B cell (primary cell): ENCODE data around the gene CLDN11. TPM values are rescaled to one million over a fixed set of nuclear protein-coding genes. Genes with fewer than 3 reads are reported as not detected.

Source experiments
- ATAC-seq: fragments of 200-7000 bp; cut with Tn5 transposase; one replicate; pipeline ENCODE4 v1.10.0; 2021; ENCODE audit warnings: low read depth, mild to moderate bottlenecking, moderate number of reproducible peaks, moderate library complexity
- CTCF ChIA-PET: fragments of 350-600 bp; sonication (Branson Sonifier 250); formaldehyde crosslinking; loops from one replicate; lab custom pipeline; 2021; ENCODE audit warnings: antibody characterized with exemption, inconsistent platforms; lab: Charles Lee
- POLR2A ChIA-PET: fragments of 350-600 bp; sonication (Branson Sonifier 250); formaldehyde crosslinking; loops from one replicate; lab custom pipeline; 2021; ENCODE audit warnings: antibody characterized with exemption; lab: Charles Lee
- DNase-seq: peaks from one replicate; pipeline ENCODE4 v3.0.0; 2013
- H2AFZ ChIP-seq: 2 replicates; pipeline ENCODE4 v1.6.1; 2012; ENCODE audit warnings: mild to moderate bottlenecking, low read depth, low read length; ENCODE audit not compliant: insufficient read depth, poor library complexity, severe bottlenecking
- H3K27ac ChIP-seq, 2 donors: 1 replicate in 1 of 2; 2 replicates in 1 of 2; pipeline ENCODE4 v1.5.1; 2012 to 2013; ENCODE audit warnings: low read length in 2 of 2, mild to moderate bottlenecking in 2 of 2, moderate library complexity in 1 of 2
- H3K27me3 ChIP-seq, 4 experiments: fragments of 200-600 bp in 1 of 4; sonication (generic) in 1 of 4; replicated peaks in 1 of 4; 1 replicate in 2 of 4; 2 replicates in 2 of 4; pipeline versions ENCODE4 v1.6.1 to v1.7.0; 2013 to 2016; ENCODE audit warnings: low read length in 3 of 4, mild to moderate bottlenecking in 2 of 4, mixed read lengths in 1 of 4, moderate library complexity in 1 of 4; ENCODE audit not compliant: insufficient read depth in 4 of 4, control insufficient read depth in 3 of 4; ENCODE audit errors: control extremely low read depth in 1 of 4
- H3K36me3 ChIP-seq, 2 experiments: replicated peaks in 1 of 2; 1 replicate in 1 of 2; 2 replicates in 1 of 2; pipeline versions ENCODE4 v1.6.1 to v1.7.1; 2013; ENCODE audit warnings: low read length in 1 of 2; ENCODE audit not compliant: insufficient read depth in 2 of 2, control insufficient read depth in 1 of 2; ENCODE audit errors: control extremely low read depth in 1 of 2, extremely low read depth in 1 of 2
- H3K4me1 ChIP-seq, 2 donors: fragments of 200-600 bp in 1 of 2; sonication (generic) in 1 of 2; 1 replicate in 1 of 2; 2 replicates in 1 of 2; pipeline versions ENCODE4 v1.5.1 to v1.6.1; 2013 to 2017; ENCODE audit warnings: low read length in 2 of 2; ENCODE audit not compliant: control insufficient read depth in 2 of 2, insufficient read depth in 2 of 2
- H3K4me2 ChIP-seq: replicated peaks from 2 replicates; pipeline ENCODE3; 2012; ENCODE audit warnings: mild to moderate bottlenecking, low read depth, low read length; ENCODE audit not compliant: poor library complexity, severe bottlenecking
- H3K4me3 ChIP-seq, 5 experiments: fragments of 200-600 bp in 1 of 5; sonication (generic) in 1 of 5; 1 replicate in 3 of 5; 2 replicates in 2 of 5; pipeline versions ENCODE4 v1.5.1 to v1.7.0; 2011 to 2016; ENCODE audit warnings: low read length in 4 of 5, mild to moderate bottlenecking in 4 of 5, low read depth in 2 of 5, control low read depth in 1 of 5, moderate library complexity in 1 of 5; ENCODE audit not compliant: insufficient read depth in 1 of 5; ENCODE audit errors: control extremely low read depth in 1 of 5, extremely low read depth in 1 of 5
- H3K79me2 ChIP-seq: fragments of 200-600 bp; sonication (generic); one replicate; pipeline ENCODE4 v1.6.0; 2016; ENCODE audit warnings: low read length; ENCODE audit not compliant: control insufficient read depth, insufficient read depth
- H3K9ac ChIP-seq: fragments of 200-600 bp; sonication (generic); 2 replicates; pipeline ENCODE4 v1.6.1; 2017; ENCODE audit warnings: mild to moderate bottlenecking, low read length, moderate library complexity
- H3K9me3 ChIP-seq, 3 donors: one replicate each; pipeline versions ENCODE4 v1.6.1 to v1.7.1; 2013; ENCODE audit warnings: low read length in 2 of 3; ENCODE audit not compliant: control insufficient read depth in 2 of 3, insufficient read depth in 1 of 3; ENCODE audit errors: control extremely low read depth in 1 of 3
- H4K20me1 ChIP-seq: 2 replicates; pipeline ENCODE4 v1.6.0; 2012; ENCODE audit warnings: mild to moderate bottlenecking, low read length; ENCODE audit not compliant: insufficient read depth, control insufficient read depth, poor library complexity, severe bottlenecking
- H3K27ac Mint-ChIP-seq: one replicate; pipeline ENCODE4 v1.8.0; 2021; ENCODE audit warnings: mixed read lengths
- H3K27me3 Mint-ChIP-seq: one replicate; pipeline ENCODE4 v1.8.0; 2021; ENCODE audit warnings: mixed read lengths
- H3K4me1 Mint-ChIP-seq: one replicate; pipeline ENCODE4 v1.8.0; 2021; ENCODE audit warnings: mixed read lengths
- H3K4me3 Mint-ChIP-seq: one replicate; pipeline ENCODE4 v1.8.0; 2021; ENCODE audit warnings: mixed read lengths
- H3K9me3 Mint-ChIP-seq: one replicate; pipeline ENCODE4 v1.8.0; 2022; ENCODE audit warnings: mixed read lengths; ENCODE audit not compliant: insufficient read depth
- CTCF ChIP-seq: fragments of 200-600 bp; IDR thresholded peaks from one replicate; pipeline ENCODE4 v1.8.0; 2022; ENCODE audit warnings: antibody characterized with exemption, mild to moderate bottlenecking
- EZH2 ChIP-seq: IDR thresholded peaks from 2 replicates; pipeline ENCODE4 v1.6.1; 2012; ENCODE audit warnings: borderline replicate concordance, low read depth, mild to moderate bottlenecking, moderate library complexity, low read length; ENCODE audit not compliant: insufficient read depth, poor library complexity, severe bottlenecking
- WGBS: methylation state at CpG from one replicate; pipeline ENCODE4 v1.1.5; 2013; ENCODE audit warnings: missing lambda C conversion rate; ENCODE audit not compliant: insufficient coverage; 5-methylcytosine and 5-hydroxymethylcytosine counted together
- intact Hi-C: fragments of 100-400 bp; cut with micrococcal nuclease; formaldehyde crosslinking; loops from one replicate; pipeline ENCODE4 v1.10.0; 2022
- polyA plus RNA-seq: library from polyadenylated mRNA; depleted of rRNA; stranded (reverse); fragments of >200 nt; gene quantifications from 2 replicates; pipeline ENCODE4 v1.2.3, GENCODE V29; 2012
- total RNA-seq, 2 donors: library from RNA; stranded (reverse); fragments of 120-200 nt in 1 of 2; gene quantifications; 1 replicate in 1 of 2; 2 replicates in 1 of 2; pipeline versions ENCODE4 v1.2.3 to v1.2.4, GENCODE V29; 2013 to 2022

The CLDN11 gene
- total and polyA plus RNA-seq, 2 donors (not counting 1 experiment from before 2014, with no cell fraction given) = 0.25 to 0.52 TPM

GRCh38 chr3:170383567-170383966 is 35.1 kb upstream of the CLDN11 start:
- Histone ChIP-seq H3K9me3 (no peaks in the 10 kb centered on the region), H3K27ac (peak overlapping the region in 1 of 2 donors; percentile 53), H3K79me2 (peaks cover 57% of the 10 kb centered on the region), H2AFZ (no peak overlapping the region), H4K20me1 (no peaks in the 10 kb centered on the region), H3K27me3 (no peaks in the 10 kb centered on the region), H3K9ac (no peak overlapping the region), H3K4me3 (no peak overlapping the region), H3K36me3 (peaks cover 14 to 57% of the 10 kb centered on the region in 2 experiments), H3K4me2 (no peak overlapping the region), H3K4me1 (no peaks in the 10 kb centered on the region)
- no peak for DNase-seq
- no peak for TF ChIP-seq EZH2
- no peak for TF ChIP-seq CTCF
- H3K27ac Mint-ChIP-seq = peak overlapping the region; percentile 51
- ChIA-PET POLR2A (interaction anchor here (0.7 kb wide), 1 partner anchor 20 kb away, joined by 3 read pairs; no protein-coding TSS in a partner anchor), CTCF (interaction anchor here (0.7 to 3.2 kb wide), 6 partner anchors 9 to 73 kb away, joined by 3 to 13 read pairs (median 4); partner anchors contain the start of gene SKIL)
- ATAC-seq = no peak
- intact Hi-C loops = no loop called here
- 100% methylated on average over 1 of the region's 1 CpG for WGBS
- no peaks in the 10 kb centered on the region for H3K27me3 Mint-ChIP-seq
- H3K9me3 Mint-ChIP-seq = no peaks in the 10 kb centered on the region
- no peak overlapping the region for H3K4me3 Mint-ChIP-seq
- peaks cover 16% of the 10 kb centered on the region for H3K4me1 Mint-ChIP-seq

GRCh38 chr3:170386468-170386867 is 32.2 kb upstream of the CLDN11 start:
- CTCF ChIA-PET = interaction anchor here (1.2 kb wide), 1 partner anchor 12 kb away, joined by 3 read pairs; no protein-coding TSS in a partner anchor
- no peak overlapping the region for H3K4me3 ChIP-seq
- no peak overlapping the region for H3K9ac ChIP-seq

More at GRCh38 chr3:170386468-170386867, 32.2 kb upstream of the CLDN11 start:
- no peaks in the 10 kb centered on the region for H4K20me1 ChIP-seq
- H3K9me3 Mint-ChIP-seq = no peaks in the 10 kb centered on the region
- no peak for ATAC-seq
- intact Hi-C loops = no loop called here
- peaks cover 9 to 54% of the 10 kb centered on the region in 2 experiments for H3K36me3 ChIP-seq
- H3K4me3 Mint-ChIP-seq = no peak overlapping the region
- no peak overlapping the region for H3K4me2 ChIP-seq
- no peak overlapping the region for H3K27ac ChIP-seq
- H3K4me1 Mint-ChIP-seq = peaks cover 19% of the 10 kb centered on the region
- no peak for DNase-seq
- H3K9me3 ChIP-seq = peaks cover 0 to 3% (median 0%) of the 10 kb centered on the region in 3 donors
- WGBS = 100% methylated on average over 2 of the region's 3 CpGs
- H3K4me1 ChIP-seq = peaks cover 5 to 7% of the 10 kb centered on the region in 2 donors
- no peak overlapping the region for H3K27ac Mint-ChIP-seq
- no peaks in the 10 kb centered on the region for H3K27me3 ChIP-seq
- no peak for TF ChIP-seq CTCF
- no peak for TF ChIP-seq EZH2
- no peaks in the 10 kb centered on the region for H3K27me3 Mint-ChIP-seq
- POLR2A ChIA-PET = no interaction called here
- peaks cover 31% of the 10 kb centered on the region for H3K79me2 ChIP-seq
- no peak overlapping the region for H2AFZ ChIP-seq
